MCF 10A (cell line): ENCODE results near the gene OR52I1. TPM values are rescaled to one million over a fixed set of nuclear protein-coding genes. Genes with fewer than 3 reads are reported as not detected.
A peak's percentile ranks its signal among the peaks of the same experiment; 100 is the strongest.

Source experiments
- BruUV-seq: library from RNA; stranded (reverse); fragments of 400-500 nt; replicated peaks from 2 replicates; lab custom pipeline; 2021; lab: Mats Ljungman, UMichigan
- CTCF ChIA-PET: fragments of 300-600 bp; sonication (Branson Sonifier 250); formaldehyde crosslinking; extraction: SDS; loops from one replicate; lab custom pipeline; 2021; ENCODE audit warnings: antibody characterized with exemption, inconsistent platforms; lab: Yijun Ruan, JAX
- POLR2A ChIA-PET: fragments of 300-600, 350-650 bp; sonication (Branson Sonifier 250); formaldehyde crosslinking; extraction: SDS; loops from one replicate; lab custom pipeline; 2020; ENCODE audit warnings: antibody characterized with exemption, inconsistent platforms; lab: Yijun Ruan, JAX
- DNase-seq: peaks from one replicate; pipeline ENCODE4 v3.0.0-alpha.2; 2018; ENCODE audit not compliant: unreplicated experiment
- H3K27ac Mint-ChIP-seq: one replicate; pipeline ENCODE4 v1.8.0; 2022; ENCODE audit warnings: mild to moderate bottlenecking, low read depth, mixed read lengths; ENCODE audit not compliant: unreplicated experiment
- H3K27me3 Mint-ChIP-seq: one replicate; pipeline ENCODE4 v1.8.0; 2022; ENCODE audit warnings: mixed read lengths; ENCODE audit not compliant: insufficient read depth, unreplicated experiment
- H3K36me3 Mint-ChIP-seq: one replicate; pipeline ENCODE4 v1.8.0; 2022; ENCODE audit warnings: mild to moderate bottlenecking, moderate library complexity, mixed read lengths; ENCODE audit not compliant: insufficient read depth, unreplicated experiment
- H3K4me1 Mint-ChIP-seq: one replicate; pipeline ENCODE4 v1.8.0; 2022; ENCODE audit warnings: mixed read lengths; ENCODE audit not compliant: insufficient read depth, unreplicated experiment
- H3K4me3 Mint-ChIP-seq: one replicate; pipeline ENCODE4 v1.8.0; 2022; ENCODE audit warnings: mild to moderate bottlenecking, moderate library complexity, mixed read lengths; ENCODE audit not compliant: unreplicated experiment
- H3K9me3 Mint-ChIP-seq: one replicate; pipeline ENCODE4 v1.8.0; 2022; ENCODE audit warnings: mixed read lengths; ENCODE audit not compliant: unreplicated experiment
- CTCF ChIP-seq: fragments of 200-600 bp; IDR thresholded peaks from one replicate; pipeline ENCODE4 v1.8.0; 2022; ENCODE audit warnings: antibody characterized with exemption, mild to moderate bottlenecking; ENCODE audit not compliant: unreplicated experiment
- intact Hi-C: fragments of 100-400 bp; cut with micrococcal nuclease; formaldehyde crosslinking; loops from 2 replicates; pipeline ENCODE4 v1.14.1; 2022
- total RNA-seq: library from RNA; stranded (reverse); gene quantifications from 2 replicates; pipeline ENCODE4 v1.2.3, GENCODE V29; 2022

OR52I1 gene
- total RNA-seq, 1 experiment from 2014 or later: not detected

GRCh38 chr11:4551346-4551979 is 42.4 kb upstream of the OR52I1 start:
- peak; percentile 31 for TF ChIP-seq CTCF
- no peaks in the 10 kb centered on the region for H3K9me3 Mint-ChIP-seq
- ChIA-PET CTCF (interaction anchor here (0.6 to 3.0 kb wide), 14 partner anchors 8 to 1897 kb away, joined by 3 to 22 read pairs (median 3); no protein-coding TSS in a partner anchor), POLR2A (no interaction called here)
- no peak overlapping the region for H3K27ac Mint-ChIP-seq
- no peaks in the 10 kb centered on the region for H3K36me3 Mint-ChIP-seq
- intact Hi-C loops: loop anchor here (1.0 kb wide), 1 partner anchor 369 kb away; no protein-coding TSS in a partner anchor
- H3K4me3 Mint-ChIP-seq: no peak overlapping the region
- H3K4me1 Mint-ChIP-seq: no peaks in the 10 kb centered on the region
- H3K27me3 Mint-ChIP-seq: no peaks in the 10 kb centered on the region
- BruUV-seq: no TSS peak
- DNase-seq: peak; percentile 25

DNA sequence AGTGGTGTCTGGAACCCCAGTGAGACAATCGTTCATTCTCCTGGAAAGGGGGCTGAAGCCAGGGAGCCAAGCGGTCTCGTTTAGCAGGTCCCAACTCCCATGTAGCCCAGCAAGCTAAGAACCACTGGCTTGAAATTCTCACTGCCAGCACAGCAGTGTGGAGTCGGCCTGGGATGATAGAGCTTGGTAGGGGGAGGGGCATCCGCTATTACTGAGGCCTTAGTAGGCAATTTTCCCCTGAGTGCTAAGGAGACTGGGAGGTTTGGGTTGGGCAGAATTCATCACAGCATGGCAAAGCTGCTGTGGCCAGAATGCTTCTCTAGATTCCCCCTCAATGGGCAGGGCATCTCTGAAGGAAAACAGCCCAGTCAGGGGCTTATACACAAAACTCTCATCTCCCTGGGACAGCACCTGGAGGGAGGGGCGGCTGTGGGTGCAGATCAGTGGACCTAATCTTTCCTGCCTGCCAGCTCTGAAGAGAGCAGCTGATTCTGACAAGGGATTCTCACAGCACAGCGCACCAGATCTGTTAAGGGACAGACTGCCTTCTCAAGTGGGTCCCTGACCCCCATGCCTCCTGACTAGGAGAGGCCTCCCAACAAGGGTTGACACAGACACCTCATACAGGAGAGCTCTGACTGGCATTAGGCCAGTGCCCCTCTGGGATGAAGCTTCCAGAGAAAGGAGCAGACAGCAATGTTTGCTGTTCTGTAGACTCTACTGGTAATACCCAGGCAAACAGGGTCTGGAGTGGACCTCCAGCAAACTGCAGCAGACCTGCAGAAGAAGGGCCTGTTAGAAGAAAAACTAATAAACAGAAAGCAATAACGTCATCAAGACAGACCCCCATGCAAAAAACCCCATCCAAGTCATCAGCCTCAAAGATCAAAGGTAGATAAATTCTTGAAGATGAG is 34.1 kb upstream of the OR52I1 start:
- Mint-ChIP-seq H3K4me1 (no peaks in the 10 kb centered on the region), H3K36me3 (no peaks in the 10 kb centered on the region), H3K27ac (no peak overlapping the region), H3K27me3 (no peaks in the 10 kb centered on the region), H3K4me3 (no peak overlapping the region), H3K9me3 (peaks cover 8% of the 10 kb centered on the region)
- no peak for TF ChIP-seq CTCF
- BruUV-seq: no TSS peak
- CTCF ChIA-PET: interaction anchor here (0.6 to 1.8 kb wide), 6 partner anchors 18 to 378 kb away, joined by 3 to 5 read pairs (median 4); no protein-coding TSS in a partner anchor
- intact Hi-C loops: no loop called here
- no peak for DNase-seq
- POLR2A ChIA-PET: interaction anchor here (0.7 kb wide), 1 partner anchor 123 kb away, joined by 3 read pairs; no protein-coding TSS in a partner anchor

GRCh38 chr11:4560467-4560866 is 33.4 kb upstream of the OR52I1 start:
- Mint-ChIP-seq H3K27me3 (no peaks in the 10 kb centered on the region), H3K4me3 (no peak overlapping the region), H3K36me3 (no peaks in the 10 kb centered on the region), H3K9me3 (peaks cover 8% of the 10 kb centered on the region), H3K27ac (no peak overlapping the region), H3K4me1 (no peaks in the 10 kb centered on the region)
- BruUV-seq: no TSS peak
- intact Hi-C loops: no loop called here
- TF ChIP-seq CTCF: no peak
- no peak for DNase-seq
- POLR2A ChIA-PET: no interaction called here
- CTCF ChIA-PET: interaction anchor here (0.7 to 1.8 kb wide), 5 partner anchors 9 to 379 kb away, joined by 3 to 5 read pairs (median 4); no protein-coding TSS in a partner anchor

DNA sequence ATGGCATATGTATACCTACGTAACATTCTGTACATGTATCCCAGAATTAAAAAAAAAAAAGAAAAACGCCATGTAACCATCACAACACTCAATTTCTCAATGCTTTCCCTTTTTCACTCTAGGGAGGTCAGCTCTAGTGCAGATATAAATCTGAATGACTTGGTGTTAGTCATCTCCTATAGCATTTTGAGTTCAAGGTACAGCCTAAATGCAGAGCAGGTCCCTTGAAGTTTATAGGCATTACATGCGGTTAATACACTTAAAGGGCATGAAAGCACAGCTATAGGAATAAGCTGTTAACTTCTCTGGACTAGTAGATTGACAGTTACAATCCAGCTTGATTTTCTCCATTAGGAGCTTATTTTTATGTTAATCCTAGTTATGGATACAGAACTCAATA is 28.5 kb upstream of the OR52I1 start:
- Mint-ChIP-seq H3K27me3 (no peaks in the 10 kb centered on the region), H3K4me3 (no peak overlapping the region), H3K9me3 (peaks cover 8% of the 10 kb centered on the region), H3K27ac (no peak overlapping the region), H3K4me1 (no peaks in the 10 kb centered on the region), H3K36me3 (no peaks in the 10 kb centered on the region)
- BruUV-seq: no TSS peak
- POLR2A ChIA-PET: no interaction called here
- DNase-seq: no peak
- intact Hi-C loops: no loop called here
- CTCF ChIA-PET: interaction anchor here (0.6 to 1.2 kb wide), 4 partner anchors 261 to 399 kb away, joined by 3 to 6 read pairs (median 4); no protein-coding TSS in a partner anchor
- no peak for TF ChIP-seq CTCF
